ENCODE results near the gene SLC1A1.

SLC1A1 gene

DNA sequence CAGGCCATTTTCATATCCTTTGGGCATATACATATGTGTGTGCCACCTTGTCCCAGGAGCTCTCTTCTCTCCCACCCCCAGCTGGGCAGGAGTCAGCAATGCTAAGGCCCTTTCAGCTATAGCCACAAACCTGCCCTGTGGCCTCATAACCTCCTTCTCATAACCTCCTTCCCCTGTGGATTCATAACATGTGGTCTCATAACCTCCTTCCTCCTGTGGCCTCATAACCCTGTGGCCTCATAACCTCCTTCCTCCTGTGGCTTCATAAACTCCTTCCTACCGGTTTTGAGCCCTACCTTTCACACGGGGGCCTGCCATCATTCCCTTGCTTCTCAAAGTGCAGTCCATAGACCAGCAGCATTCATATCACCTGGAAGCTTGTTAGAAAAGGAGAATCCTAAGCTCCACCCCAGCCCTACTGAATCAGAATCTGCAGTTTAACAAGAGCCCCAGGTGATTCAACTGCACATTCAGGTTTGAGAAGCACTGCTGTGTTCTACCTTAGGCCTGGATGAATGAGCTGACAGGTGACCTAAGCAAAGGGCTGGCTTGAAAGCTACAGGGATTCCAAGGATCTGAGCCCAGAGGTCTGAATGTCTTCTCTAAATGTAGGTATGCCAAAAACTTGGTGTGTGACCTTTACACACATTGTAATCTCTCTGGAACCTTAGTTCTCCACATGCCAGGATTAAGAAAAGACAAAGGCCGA is 129.9 kb downstream of the SLC1A1 start:
- DNase-seq (ENCODE audit: low read depth): no peak

DNA sequence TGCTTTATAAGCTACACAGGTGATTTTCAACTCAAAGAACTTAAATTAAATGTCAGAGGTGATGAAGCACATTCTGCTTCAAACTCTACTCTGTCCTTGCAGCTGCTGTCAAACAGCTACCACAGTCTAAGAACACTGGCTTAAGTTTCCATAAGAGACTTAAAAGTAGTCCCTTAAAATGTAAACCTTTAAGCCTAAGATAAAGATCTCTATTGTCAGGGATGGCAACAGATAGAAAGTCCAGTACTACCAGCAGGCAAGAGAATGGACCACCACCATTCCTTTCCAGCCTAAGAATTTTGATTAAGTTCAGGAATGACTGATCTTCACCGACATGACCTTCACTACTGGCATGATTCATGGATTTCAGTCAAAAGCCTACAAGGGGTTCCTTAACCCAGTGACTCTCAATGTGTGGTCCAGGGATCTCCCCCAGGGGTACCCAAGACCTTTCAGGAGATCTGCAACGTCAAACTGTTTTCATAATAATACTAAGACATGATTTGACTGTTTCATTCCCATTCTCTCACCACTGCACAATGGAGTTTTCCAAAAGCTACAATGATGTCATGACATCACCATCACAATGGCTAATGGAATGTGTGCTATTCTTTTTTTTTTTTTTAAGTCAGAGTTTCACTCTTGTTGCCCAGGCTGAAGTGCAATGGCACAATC is 130.8 kb downstream of the SLC1A1 start:
- DNase-seq (ENCODE audit: low read depth): no peak

DNA sequence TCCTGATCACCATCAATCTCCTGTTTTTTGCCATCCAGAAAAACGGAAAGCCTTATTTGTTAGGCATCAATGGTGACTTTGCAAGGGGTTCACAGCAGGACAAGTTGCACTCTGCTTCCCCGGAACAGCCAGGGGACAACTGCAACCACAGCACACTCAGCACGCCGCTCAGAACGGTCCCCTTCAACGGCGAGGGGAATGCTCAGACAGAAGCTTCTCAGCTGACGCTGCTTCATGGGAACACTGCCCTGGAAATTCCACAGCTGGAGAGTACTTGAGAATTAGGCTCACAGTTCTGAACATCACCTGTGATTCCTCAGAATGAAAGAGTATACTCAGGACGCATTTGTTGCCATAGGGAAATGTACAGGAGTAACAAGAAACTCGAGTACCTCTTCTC is 131.7 kb downstream of the SLC1A1 start:
- no peak for DNase-seq (ENCODE audit: low read depth)

DNA sequence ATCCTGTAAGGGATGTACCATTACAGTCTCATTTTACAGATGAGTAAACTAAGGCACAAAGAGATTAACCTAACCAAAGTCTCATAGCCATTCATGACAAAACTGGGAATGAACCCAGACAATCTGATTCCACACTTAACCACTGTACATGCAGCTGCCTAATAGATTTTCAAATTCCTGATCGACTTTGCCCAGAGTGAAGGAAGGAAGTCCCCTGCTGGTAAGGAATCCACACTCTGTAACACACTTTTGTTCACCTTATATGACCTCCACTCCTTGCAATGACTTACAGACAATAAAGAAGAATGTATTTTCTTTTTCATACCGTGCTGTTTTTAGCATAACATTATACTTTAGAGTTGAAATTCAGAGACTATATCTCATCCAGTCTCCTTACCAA is 140.6 kb downstream of the SLC1A1 start:
- no peak for DNase-seq (ENCODE audit: low read depth)
